GM12874 (cell line): ENCODE results near the gene GSTM2.

Experiments used
- TF ChIP-seq, protein P1 (sequence below): IDR thresholded peaks from 2 replicates; pipeline ENCODE4 v1.5.1; 2011; ENCODE audit warnings: low read depth, mild to moderate bottlenecking, control low read depth, low read length, moderate library complexity; ENCODE audit not compliant: insufficient read depth

GSTM2 gene

DNA sequence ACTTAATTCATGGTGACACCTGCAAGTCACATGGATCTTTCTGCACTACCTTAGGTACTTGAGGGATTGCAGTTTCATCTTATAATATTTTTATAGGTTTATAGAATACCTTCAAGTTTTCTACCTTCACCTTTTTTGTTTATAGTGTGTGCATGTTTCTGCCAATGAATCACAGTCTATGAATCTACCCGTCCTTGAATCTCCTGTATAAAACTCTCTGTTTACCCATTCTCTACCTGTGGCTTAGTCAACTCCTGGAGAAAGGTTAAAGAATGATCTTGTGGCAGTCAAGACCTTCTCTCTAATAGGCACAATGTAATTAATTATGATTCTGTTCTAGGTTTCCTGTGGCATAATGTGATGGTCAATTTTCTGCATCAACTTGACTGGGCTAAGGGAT is 3.2 kb upstream of the GSTM2 start:
- TF ChIP-seq, protein P1, sequence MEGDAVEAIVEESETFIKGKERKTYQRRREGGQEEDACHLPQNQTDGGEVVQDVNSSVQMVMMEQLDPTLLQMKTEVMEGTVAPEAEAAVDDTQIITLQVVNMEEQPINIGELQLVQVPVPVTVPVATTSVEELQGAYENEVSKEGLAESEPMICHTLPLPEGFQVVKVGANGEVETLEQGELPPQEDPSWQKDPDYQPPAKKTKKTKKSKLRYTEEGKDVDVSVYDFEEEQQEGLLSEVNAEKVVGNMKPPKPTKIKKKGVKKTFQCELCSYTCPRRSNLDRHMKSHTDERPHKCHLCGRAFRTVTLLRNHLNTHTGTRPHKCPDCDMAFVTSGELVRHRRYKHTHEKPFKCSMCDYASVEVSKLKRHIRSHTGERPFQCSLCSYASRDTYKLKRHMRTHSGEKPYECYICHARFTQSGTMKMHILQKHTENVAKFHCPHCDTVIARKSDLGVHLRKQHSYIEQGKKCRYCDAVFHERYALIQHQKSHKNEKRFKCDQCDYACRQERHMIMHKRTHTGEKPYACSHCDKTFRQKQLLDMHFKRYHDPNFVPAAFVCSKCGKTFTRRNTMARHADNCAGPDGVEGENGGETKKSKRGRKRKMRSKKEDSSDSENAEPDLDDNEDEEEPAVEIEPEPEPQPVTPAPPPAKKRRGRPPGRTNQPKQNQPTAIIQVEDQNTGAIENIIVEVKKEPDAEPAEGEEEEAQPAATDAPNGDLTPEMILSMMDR = no peak

DNA sequence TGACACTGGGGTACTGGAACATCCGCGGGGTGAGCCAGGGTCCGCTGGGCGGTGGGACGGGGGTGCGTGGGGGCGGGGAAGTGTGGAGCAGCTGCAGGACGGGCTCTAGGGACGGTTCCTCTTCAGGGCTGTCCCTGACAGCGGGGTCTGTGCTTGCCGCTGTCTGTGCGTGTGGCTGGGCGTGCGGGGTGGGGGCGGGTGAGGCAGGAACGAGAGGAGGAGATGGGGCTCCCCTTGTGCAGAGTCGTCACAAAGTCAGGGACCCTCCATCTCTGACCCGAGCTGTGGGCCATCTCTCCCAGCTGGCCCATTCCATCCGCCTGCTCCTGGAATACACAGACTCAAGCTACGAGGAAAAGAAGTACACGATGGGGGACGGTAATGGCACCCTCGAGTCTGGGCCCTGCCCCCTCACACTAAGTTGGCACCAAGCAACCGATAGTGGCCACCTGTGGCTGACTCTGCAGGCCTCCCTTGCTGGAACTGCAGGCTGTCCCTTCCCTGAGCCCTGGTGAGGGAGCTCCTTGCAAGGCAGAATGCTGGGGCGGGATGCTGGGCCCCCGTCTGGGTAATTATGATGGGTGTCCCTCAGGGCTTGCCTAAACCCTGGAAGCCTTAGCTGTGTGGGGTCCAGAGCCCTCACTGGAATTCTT is 392 bp downstream of the GSTM2 start:
- TF ChIP-seq, protein P1 = no peak

DNA sequence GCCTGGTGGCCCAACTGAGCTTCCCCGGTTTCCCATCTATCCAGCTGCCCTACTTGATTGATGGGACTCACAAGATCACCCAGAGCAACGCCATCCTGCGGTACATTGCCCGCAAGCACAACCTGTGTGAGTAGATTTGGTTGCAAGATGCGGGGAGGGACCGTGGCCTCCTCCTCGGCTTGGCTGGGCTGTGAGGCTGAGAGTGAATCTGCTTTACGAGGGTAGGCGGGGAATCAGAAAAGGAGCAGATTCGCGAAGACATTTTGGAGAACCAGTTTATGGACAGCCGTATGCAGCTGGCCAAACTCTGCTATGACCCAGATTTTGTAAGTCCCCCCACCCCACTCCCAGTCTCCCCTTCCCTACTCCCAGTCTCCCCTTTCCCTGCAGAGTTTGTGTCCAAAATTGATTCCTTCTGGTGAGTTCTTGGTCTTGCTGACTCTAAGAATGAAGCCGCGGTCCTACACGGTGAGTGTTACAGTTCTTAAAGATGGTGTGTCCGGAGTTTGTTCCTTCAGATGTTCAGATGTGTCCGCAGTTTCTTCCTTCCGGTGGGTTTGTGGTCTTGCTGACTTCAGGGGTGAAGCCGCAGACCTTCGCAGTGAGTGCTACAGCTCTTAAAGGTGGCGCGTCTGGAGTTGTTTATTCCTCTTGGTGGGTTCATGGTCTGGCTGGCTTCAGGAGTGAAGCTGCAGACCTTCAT is 1.5 kb downstream of the GSTM2 start:
- TF ChIP-seq, protein P1 = no peak

DNA sequence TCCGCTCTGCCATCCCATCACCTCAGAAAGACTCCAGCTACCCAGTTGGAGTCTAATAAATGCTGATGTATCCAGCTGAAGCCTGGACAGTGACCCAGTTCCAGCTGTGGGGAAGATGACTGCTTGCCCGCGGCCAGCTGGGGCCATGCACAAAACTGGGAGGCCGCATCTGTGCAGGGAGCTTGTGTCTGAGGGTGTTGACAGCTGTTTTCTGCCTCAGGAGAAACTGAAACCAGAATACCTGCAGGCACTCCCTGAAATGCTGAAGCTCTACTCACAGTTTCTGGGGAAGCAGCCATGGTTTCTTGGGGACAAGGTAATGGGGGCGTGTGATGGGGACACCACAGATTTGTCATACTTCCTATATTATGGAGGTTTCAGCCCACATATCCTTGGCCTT is 3.2 kb downstream of the GSTM2 start:
- TF ChIP-seq, protein P1 = no peak

DNA sequence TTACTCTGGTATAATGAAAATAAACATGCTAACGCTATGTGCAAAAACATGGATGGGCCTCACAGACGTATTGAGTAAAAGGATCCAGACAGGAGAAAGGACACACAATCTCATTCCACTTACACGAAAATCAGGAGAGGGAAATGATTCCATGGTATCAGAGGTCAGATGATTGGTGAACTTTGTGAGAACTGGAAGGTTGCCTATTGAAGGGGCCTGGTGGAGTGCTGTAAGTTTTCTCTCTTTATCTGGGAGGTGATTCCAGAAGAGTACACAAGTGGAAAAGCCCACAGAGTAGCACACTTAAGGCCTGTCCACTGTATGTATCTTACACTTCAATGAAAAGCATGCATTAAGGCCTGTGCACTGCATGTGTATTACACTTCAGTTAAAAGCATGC is 9.6 kb downstream of the GSTM2 start:
- TF ChIP-seq, protein P1 = no peak

DNA sequence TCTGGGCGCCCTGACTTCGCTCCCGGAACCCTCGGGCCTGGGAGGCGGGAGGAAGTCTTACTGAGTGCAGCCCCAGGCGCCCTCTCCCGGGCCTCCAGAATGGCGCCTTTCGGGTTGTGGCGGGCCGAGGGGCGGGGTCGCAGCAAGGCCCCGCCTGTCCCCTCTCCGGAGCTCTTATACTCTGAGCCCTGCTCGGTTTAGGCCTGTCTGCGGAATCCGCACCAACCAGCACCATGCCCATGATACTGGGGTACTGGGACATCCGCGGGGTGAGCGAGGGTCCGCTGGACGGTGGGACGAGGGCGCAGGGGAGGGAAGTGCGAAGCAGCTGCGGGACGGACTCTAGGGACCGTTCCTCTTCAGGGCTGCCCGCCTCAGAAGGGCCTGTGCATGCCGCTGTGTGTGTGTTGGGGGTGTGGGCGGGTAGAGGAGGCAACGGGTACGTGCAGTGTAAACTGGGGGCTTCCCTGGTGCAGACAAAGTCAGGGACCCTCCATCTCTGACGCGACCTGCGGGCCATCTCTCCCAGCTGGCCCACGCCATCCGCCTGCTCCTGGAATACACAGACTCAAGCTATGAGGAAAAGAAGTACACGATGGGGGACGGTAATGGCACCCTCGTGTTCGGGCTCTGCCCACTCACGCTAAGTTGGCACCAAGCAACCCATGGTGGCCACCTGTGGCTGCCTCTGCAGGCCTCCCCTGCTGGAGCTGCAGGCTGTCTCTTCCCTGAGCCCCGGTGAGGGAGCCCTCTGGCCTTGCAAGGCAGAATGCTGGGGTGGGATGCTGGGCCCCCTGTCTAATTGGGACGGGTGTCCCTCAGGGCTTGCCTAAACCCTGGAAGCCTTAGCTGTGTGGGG is 20.0 kb downstream of the GSTM2 start, which contains the start of gene GSTM1:
TSS of gene GSTM1 (plus strand) at position 177 of the 859 bp plus-strand sequence. CDS start at position 234, 57 bp downstream.
- TF ChIP-seq, protein P1 = no peak

DNA sequence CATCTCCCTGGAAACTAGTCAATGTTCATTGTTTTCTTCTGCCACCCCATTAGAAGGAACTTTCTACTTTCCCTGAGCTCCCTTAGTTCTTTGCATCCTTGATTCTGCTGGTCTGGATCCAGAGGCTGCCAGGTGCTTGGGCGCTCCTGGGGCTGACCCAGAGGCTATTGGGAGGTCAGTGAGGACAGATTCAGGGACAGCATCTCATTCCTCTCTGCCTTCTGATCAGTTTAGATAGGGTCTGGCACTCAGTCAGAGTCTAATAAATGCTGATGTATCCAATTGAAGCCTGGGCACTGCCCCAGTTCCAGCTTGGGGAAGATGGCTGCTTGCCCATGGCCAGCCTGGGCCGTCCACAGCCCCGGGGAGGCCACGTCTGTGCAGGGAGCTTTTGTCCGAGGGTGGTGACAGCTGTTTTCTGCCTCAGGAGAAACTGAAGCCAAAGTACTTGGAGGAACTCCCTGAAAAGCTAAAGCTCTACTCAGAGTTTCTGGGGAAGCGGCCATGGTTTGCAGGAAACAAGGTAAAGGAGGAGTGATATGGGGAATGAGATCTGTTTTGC is 22.1 kb downstream of the GSTM2 start:
- TF ChIP-seq, protein P1 = no peak
